ENCODE data around the gene SETDB2. TPM values are rescaled to one million over a fixed set of nuclear protein-coding genes. Genes with fewer than 3 reads are reported as not detected.
A peak's percentile ranks its signal among the peaks of the same experiment; 100 is the strongest.

Gene SETDB2
- total RNA-seq, 2 experiments from 2014 or later, result 11.3 to 11.5 TPM

DNA sequence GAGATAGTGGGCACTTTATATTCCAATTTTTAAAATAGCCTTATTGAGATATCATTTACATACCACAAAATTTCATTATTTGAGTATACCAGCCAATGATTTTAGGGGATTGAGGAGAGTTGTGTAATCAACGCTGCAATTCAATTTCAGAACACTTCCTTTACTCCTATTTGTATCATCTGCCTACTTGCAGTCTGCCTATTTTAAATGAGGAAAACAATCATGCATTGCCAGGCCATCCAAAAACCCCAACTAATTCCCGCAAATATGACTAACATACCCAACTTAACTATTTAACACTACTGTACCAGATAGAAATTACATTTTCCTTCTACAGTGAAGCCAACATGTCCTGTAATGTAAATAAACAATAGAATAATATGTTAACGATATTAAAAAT, 26.9 kb upstream of the SETDB2 start:
- no peak overlapping the region for H3K27ac Mint-ChIP-seq
- TF ChIP-seq, protein P1, sequence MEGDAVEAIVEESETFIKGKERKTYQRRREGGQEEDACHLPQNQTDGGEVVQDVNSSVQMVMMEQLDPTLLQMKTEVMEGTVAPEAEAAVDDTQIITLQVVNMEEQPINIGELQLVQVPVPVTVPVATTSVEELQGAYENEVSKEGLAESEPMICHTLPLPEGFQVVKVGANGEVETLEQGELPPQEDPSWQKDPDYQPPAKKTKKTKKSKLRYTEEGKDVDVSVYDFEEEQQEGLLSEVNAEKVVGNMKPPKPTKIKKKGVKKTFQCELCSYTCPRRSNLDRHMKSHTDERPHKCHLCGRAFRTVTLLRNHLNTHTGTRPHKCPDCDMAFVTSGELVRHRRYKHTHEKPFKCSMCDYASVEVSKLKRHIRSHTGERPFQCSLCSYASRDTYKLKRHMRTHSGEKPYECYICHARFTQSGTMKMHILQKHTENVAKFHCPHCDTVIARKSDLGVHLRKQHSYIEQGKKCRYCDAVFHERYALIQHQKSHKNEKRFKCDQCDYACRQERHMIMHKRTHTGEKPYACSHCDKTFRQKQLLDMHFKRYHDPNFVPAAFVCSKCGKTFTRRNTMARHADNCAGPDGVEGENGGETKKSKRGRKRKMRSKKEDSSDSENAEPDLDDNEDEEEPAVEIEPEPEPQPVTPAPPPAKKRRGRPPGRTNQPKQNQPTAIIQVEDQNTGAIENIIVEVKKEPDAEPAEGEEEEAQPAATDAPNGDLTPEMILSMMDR (IDR thresholded peaks at IDR 0.05), result no peak
- no peak for DNase-seq
- H3K4me3 Mint-ChIP-seq, result no peak overlapping the region
- intact Hi-C loops (cut with micrococcal nuclease), result no loop called here
- no peaks in the 10 kb centered on the region for H3K9me3 Mint-ChIP-seq
- no peaks in the 10 kb centered on the region for H3K36me3 Mint-ChIP-seq (ENCODE audit: low read depth)
- H3K4me1 Mint-ChIP-seq (ENCODE audit: low read depth), result no peaks in the 10 kb centered on the region
- ATAC-seq, result no peak
- POLR2A ChIA-PET, result no interaction called here
- H3K27me3 Mint-ChIP-seq, result no peaks in the 10 kb centered on the region
- CTCF ChIA-PET, result no interaction called here

DNA sequence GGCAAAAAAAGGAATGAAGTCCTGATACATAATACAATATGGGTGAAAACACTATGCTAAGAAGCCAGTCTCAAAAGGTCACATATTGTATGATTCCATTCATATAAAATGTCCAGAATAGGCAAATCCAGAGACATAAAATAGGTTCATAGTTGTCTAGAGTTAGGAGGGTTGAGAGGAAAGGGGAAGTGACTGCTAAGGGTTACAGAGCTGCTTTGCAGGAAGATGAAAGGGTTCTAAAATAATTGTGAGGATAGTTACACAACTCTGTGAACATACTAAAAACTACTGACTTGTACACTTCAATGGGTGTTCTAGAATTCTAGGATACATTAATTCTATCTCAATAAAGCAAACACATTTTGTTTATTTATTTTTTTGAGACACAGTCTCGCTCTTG, 25.9 kb upstream of the SETDB2 start:
- Mint-ChIP-seq H3K9me3 (no peaks in the 10 kb centered on the region), H3K27ac (no peak overlapping the region), H3K4me1 (ENCODE audit: low read depth) (no peaks in the 10 kb centered on the region), H3K27me3 (no peaks in the 10 kb centered on the region), H3K36me3 (ENCODE audit: low read depth) (no peaks in the 10 kb centered on the region), H3K4me3 (no peak overlapping the region)
- CTCF ChIA-PET, result no interaction called here
- intact Hi-C loops (cut with micrococcal nuclease), result no loop called here
- POLR2A ChIA-PET, result no interaction called here
- TF ChIP-seq, protein P1 (IDR thresholded peaks at IDR 0.05), result no peak
- ATAC-seq (no peak), DNase-seq (no peak)

DNA sequence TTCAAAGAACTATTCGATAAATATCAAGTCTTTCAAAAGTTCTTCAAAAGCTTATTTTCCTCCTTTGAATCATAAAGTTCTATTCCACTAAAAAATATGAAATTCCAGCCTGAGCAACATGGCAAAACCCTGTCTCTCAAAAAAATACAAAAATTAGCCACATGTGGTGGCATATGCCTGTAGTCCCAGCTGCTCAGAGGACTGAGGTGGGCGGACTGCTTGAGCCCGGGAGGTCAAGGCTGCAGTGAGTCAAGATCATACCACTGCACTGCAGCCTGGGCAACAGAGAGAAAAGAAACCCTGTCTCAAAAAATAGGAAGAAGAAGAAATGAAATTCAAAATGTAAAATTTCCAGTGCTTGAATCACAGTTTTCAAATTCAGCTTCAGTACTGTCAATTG, 24.8 kb upstream of the SETDB2 start:
- Mint-ChIP-seq H3K36me3 (ENCODE audit: low read depth) (no peaks in the 10 kb centered on the region), H3K27me3 (no peaks in the 10 kb centered on the region), H3K9me3 (no peaks in the 10 kb centered on the region), H3K4me3 (no peak overlapping the region), H3K27ac (no peak overlapping the region), H3K4me1 (ENCODE audit: low read depth) (no peaks in the 10 kb centered on the region)
- intact Hi-C loops (cut with micrococcal nuclease), result no loop called here
- ChIA-PET POLR2A (interaction anchor here (0.8 kb wide), 1 partner anchor 17 kb away, joined by 3 read pairs; no protein-coding TSS in a partner anchor), CTCF (no interaction called here)
- ATAC-seq (no peak), DNase-seq (no peak)
- TF ChIP-seq, protein P1 (IDR thresholded peaks at IDR 0.05), result no peak

DNA sequence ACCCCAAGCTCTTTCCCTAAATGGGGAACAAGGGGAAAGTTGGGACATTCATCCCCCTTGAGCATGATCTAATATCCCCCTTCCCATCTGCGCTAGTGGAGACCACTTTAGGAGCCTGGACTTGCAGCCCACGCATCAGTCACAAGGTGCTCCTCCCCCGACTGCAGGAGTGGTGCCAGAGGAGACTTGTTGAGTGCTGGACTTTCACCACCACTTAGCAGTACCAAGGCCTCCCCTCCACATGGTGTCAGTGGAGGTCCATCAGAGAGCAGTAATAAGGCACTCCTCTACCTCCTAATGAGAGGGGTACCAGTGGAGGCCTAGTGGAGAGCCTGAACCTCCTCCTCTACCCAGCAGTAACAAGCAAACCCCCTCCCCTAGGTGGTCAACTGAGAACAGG, 22.7 kb upstream of the SETDB2 start:
- Mint-ChIP-seq H3K4me1 (ENCODE audit: low read depth) (no peaks in the 10 kb centered on the region), H3K9me3 (no peaks in the 10 kb centered on the region), H3K4me3 (no peak overlapping the region), H3K27me3 (no peaks in the 10 kb centered on the region), H3K36me3 (ENCODE audit: low read depth) (no peaks in the 10 kb centered on the region), H3K27ac (no peak overlapping the region)
- ATAC-seq (peak; percentile 79), DNase-seq (peak; percentile 40)
- TF ChIP-seq, protein P1 (IDR thresholded peaks at IDR 0.05), result no peak
- POLR2A ChIA-PET, result no interaction called here
- CTCF ChIA-PET, result interaction anchor here (0.6 to 1.2 kb wide), 2 partner anchors 29 to 185 kb away, joined by 3 read pairs; no protein-coding TSS in a partner anchor
- intact Hi-C loops (cut with micrococcal nuclease), result loop anchor here (10.0 kb wide), 1 partner anchor 183 kb away; no protein-coding TSS in a partner anchor

DNA sequence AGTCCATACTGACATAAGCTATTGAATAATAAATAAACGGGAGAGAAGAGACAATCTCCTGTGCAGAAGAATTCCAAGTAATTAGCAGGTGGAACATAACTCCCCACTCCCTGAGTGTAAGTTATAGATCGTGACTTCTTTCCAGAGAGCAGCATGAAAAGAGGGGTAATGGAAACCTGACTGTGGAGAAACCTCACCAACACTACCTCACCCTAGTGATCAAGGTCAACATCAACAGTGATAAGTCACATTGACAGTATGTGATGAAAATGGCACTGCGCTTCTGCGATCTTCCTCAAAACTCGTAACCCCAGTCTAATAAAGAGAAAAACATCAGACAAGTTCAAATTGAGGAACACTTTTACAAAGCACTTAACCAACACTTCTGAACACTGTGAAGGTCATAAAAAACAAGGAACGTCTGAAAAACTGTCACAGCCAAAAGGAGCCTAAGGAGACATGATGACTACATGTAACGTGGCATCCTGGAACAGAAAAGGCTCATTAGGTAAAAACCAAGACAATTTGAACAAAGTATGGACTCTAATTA, 20.0 kb upstream of the SETDB2 start:
- TF ChIP-seq, protein P1 (IDR thresholded peaks at IDR 0.05), result no peak
- POLR2A ChIA-PET, result no interaction called here
- Mint-ChIP-seq H3K4me3 (no peak overlapping the region), H3K36me3 (ENCODE audit: low read depth) (no peaks in the 10 kb centered on the region), H3K4me1 (ENCODE audit: low read depth) (no peaks in the 10 kb centered on the region), H3K9me3 (no peaks in the 10 kb centered on the region), H3K27me3 (no peaks in the 10 kb centered on the region), H3K27ac (no peak overlapping the region)
- no peak for DNase-seq
- CTCF ChIA-PET, result no interaction called here
- intact Hi-C loops (cut with micrococcal nuclease), result loop anchor here (10.0 kb wide), 1 partner anchor 181 kb away; no protein-coding TSS in a partner anchor
- ATAC-seq, result no peak
